NCI-H187 (cell line): Measurements from ENCODE around the gene CABP2.
"Not testable (repeated sequence)": the region's sequence is repeated elsewhere in the genome, so short reads cannot be mapped to it uniquely, and the experiment has no call there.

ENCODE experiments used
- DNase-seq, 2 experiments: peaks; one replicate each; lab custom pipeline; 2025; lab: John Stamatoyannopoulos, UW

CABP2 gene

GRCh38 chr11:67476692-67477091 is 46.6 kb downstream of the CABP2 start:
- not testable (repeated sequence) for DNase-seq

GRCh38 chr11:67472882-67473281 is 50.4 kb downstream of the CABP2 start:
- no peak for DNase-seq

GRCh38 chr11:67470337-67471002 is 52.8 kb downstream of the CABP2 start:
- DNase-seq: no peak

- no peak for DNase-seq
Measured at GRCh38 chr11:67469508-67469811, 53.8 kb downstream of the CABP2 start.
